ENCODE data around the gene TNFSF11. TPM values are rescaled to one million over a fixed set of nuclear protein-coding genes. Genes with fewer than 3 reads are reported as not detected.

The TNFSF11 gene
- total and polyA plus RNA-seq, 2 donors (not counting 1 experiment from before 2014, with no cell fraction given), result not detected

DNA sequence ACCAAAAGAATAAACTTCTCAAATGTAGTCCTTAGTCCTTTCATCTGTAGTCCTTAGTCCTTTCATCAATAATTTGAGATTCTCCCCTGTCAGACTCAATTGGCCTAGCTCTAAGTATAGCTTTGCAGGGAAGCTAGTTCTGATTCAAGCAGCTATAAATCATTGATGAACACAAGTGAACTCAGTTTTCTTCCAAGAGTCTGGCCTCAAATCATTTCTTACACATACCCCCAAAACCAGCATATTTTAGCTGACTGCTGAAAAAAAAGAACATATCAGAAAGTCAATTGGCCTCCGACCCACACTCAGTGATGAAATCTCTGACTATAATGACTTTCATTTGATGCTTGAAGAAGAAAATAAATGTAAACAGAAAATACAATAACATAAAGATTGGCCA lies 64.9 kb downstream of the TNFSF11 start:
- Histone ChIP-seq H3K9ac (ENCODE audit: low read length) (no peak overlapping the region), H3K4me3 (ENCODE audit: control extremely low read depth in 1 of 5, extremely low read depth in 1 of 5, insufficient read depth in 1 of 5, low read depth in 2 of 5, low read length in 4 of 5) (no peak overlapping the region), H3K79me2 (ENCODE audit: control insufficient read depth, insufficient read depth, low read length) (no peaks in the 10 kb centered on the region), H3K27me3 (replicated peaks in 1 of 4; ENCODE audit: control extremely low read depth in 1 of 4, control insufficient read depth in 3 of 4, insufficient read depth in 4 of 4, low read length in 3 of 4) (no peaks in the 10 kb centered on the region), H3K36me3 (replicated peaks in 1 of 2; ENCODE audit: control extremely low read depth in 1 of 2, control insufficient read depth in 1 of 2, extremely low read depth in 1 of 2, insufficient read depth in 2 of 2, low read length in 1 of 2) (no peaks in the 10 kb centered on the region), H3K9me3 (ENCODE audit: control extremely low read depth in 1 of 3, control insufficient read depth in 2 of 3, insufficient read depth in 1 of 3, low read length in 2 of 3) (peaks cover 0 to 3% (median 0%) of the 10 kb centered on the region in 3 donors), H3K4me1 (ENCODE audit: control insufficient read depth in 2 of 2, insufficient read depth in 2 of 2, low read length in 2 of 2) (no peaks in the 10 kb centered on the region), H2AFZ (ENCODE audit: insufficient read depth, low read depth, low read length, poor library complexity, severe bottlenecking) (no peak overlapping the region), H4K20me1 (ENCODE audit: control insufficient read depth, insufficient read depth, low read length, poor library complexity, severe bottlenecking) (no peaks in the 10 kb centered on the region), H3K4me2 (replicated peaks; ENCODE audit: low read depth, low read length, poor library complexity, severe bottlenecking) (no peak overlapping the region), H3K27ac (ENCODE audit: low read length in 2 of 2) (no peak overlapping the region)
- no peak overlapping the region for H3K27ac Mint-ChIP-seq
- TF ChIP-seq EZH2 (IDR thresholded peaks at IDR 0.05; ENCODE audit: borderline replicate concordance, insufficient read depth, low read depth, low read length, poor library complexity, severe bottlenecking), result no peak
- TF ChIP-seq CTCF (IDR thresholded peaks at IDR 0.05), result no peak
- ChIA-PET POLR2A (no interaction called here), CTCF (no interaction called here)
- H3K27me3 Mint-ChIP-seq, result peaks cover 14% of the 10 kb centered on the region
- DNase-seq (no peak), ATAC-seq (ENCODE audit: low read depth) (no peak)
- H3K9me3 Mint-ChIP-seq (ENCODE audit: insufficient read depth), result peaks cover 3% of the 10 kb centered on the region
- WGBS (ENCODE audit: insufficient coverage), result no CpG with 5 or more reads among the region's 1 CpG
- no peak overlapping the region for H3K4me3 Mint-ChIP-seq
- intact Hi-C loops (cut with micrococcal nuclease), result no loop called here
- no peaks in the 10 kb centered on the region for H3K4me1 Mint-ChIP-seq

DNA sequence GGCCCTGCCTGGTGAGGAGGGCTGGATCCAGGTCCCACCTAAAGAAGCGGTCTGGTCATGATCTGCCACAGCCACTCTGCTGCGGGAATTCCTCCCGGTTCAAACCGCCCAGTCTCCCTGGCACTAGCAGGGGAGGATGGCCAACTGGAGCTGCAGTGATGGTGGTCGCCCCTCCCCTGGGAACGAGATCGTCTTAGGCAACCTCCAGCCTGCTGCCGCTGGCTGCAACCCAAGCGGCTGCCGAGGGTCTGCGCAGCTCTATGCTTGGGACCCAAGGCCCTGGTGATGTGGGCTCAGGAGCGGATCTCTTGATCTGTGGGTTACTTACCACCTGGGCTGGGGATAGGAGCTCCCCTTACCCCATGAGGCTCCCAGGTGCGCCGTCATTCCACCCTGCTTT lies 69.1 kb downstream of the TNFSF11 start:
- H3K79me2 ChIP-seq (ENCODE audit: control insufficient read depth, insufficient read depth, low read length), result no peaks in the 10 kb centered on the region
- no peaks in the 10 kb centered on the region for H3K36me3 ChIP-seq (replicated peaks in 1 of 2; ENCODE audit: control extremely low read depth in 1 of 2, control insufficient read depth in 1 of 2, extremely low read depth in 1 of 2, insufficient read depth in 2 of 2, low read length in 1 of 2)
- no peak overlapping the region for H3K9ac ChIP-seq (ENCODE audit: low read length)
- no peak overlapping the region for H3K4me3 ChIP-seq (ENCODE audit: control extremely low read depth in 1 of 5, extremely low read depth in 1 of 5, insufficient read depth in 1 of 5, low read depth in 2 of 5, low read length in 4 of 5)
- H3K27ac Mint-ChIP-seq, result no peak overlapping the region
- H3K9me3 ChIP-seq (ENCODE audit: control extremely low read depth in 1 of 3, control insufficient read depth in 2 of 3, insufficient read depth in 1 of 3, low read length in 2 of 3), result peaks cover 0 to 3% (median 0%) of the 10 kb centered on the region in 3 donors
- no peaks in the 10 kb centered on the region for H3K4me1 Mint-ChIP-seq
- H3K4me2 ChIP-seq (replicated peaks; ENCODE audit: low read depth, low read length, poor library complexity, severe bottlenecking), result no peak overlapping the region
- H3K9me3 Mint-ChIP-seq (ENCODE audit: insufficient read depth), result peaks cover 3% of the 10 kb centered on the region
- no peak overlapping the region for H2AFZ ChIP-seq (ENCODE audit: insufficient read depth, low read depth, low read length, poor library complexity, severe bottlenecking)
- ATAC-seq (ENCODE audit: low read depth) (no peak), DNase-seq (no peak)
- no peaks in the 10 kb centered on the region for H4K20me1 ChIP-seq (ENCODE audit: control insufficient read depth, insufficient read depth, low read length, poor library complexity, severe bottlenecking)
- no peaks in the 10 kb centered on the region for H3K27me3 ChIP-seq (replicated peaks in 1 of 4; ENCODE audit: control extremely low read depth in 1 of 4, control insufficient read depth in 3 of 4, insufficient read depth in 4 of 4, low read length in 3 of 4)
- intact Hi-C loops (cut with micrococcal nuclease), result no loop called here
- 99% methylated on average over 9 of the region's 14 CpGs for WGBS (ENCODE audit: insufficient coverage)
- ChIA-PET POLR2A (no interaction called here), CTCF (no interaction called here)
- H3K4me3 Mint-ChIP-seq, result no peak overlapping the region
- peaks cover 16% of the 10 kb centered on the region for H3K27me3 Mint-ChIP-seq
- no peak overlapping the region for H3K27ac ChIP-seq (ENCODE audit: low read length in 2 of 2)
- TF ChIP-seq CTCF (IDR thresholded peaks at IDR 0.05) (no peak), EZH2 (IDR thresholded peaks at IDR 0.05; ENCODE audit: borderline replicate concordance, insufficient read depth, low read depth, low read length, poor library complexity, severe bottlenecking) (no peak)
- H3K4me1 ChIP-seq (ENCODE audit: control insufficient read depth in 2 of 2, insufficient read depth in 2 of 2, low read length in 2 of 2), result no peaks in the 10 kb centered on the region
